CD8-positive, alpha-beta memory T cell (primary cell): ENCODE results near the gene IL1RAPL1. TPM values are rescaled to one million over a fixed set of nuclear protein-coding genes. Genes with fewer than 3 reads are reported as not detected.

Source experiments
- CTCF ChIA-PET: fragments of 350-600 bp; sonication (Branson Sonifier 250); formaldehyde crosslinking; loops from one replicate; lab custom pipeline; 2021; ENCODE audit warnings: antibody characterized with exemption; lab: Charles Lee
- POLR2A ChIA-PET: fragments of 350-600 bp; sonication (Branson Sonifier 250); formaldehyde crosslinking; loops from one replicate; lab custom pipeline; 2021; ENCODE audit warnings: antibody characterized with exemption; lab: Charles Lee
- DNase-seq, 5 donors: peaks; one replicate each; pipeline versions ENCODE4 v3.0.0 to v3.0.0-alpha.2; 2020 to 2022; ENCODE audit warnings: mixed read lengths in 1 of 5
- H3K27ac ChIP-seq: one replicate; pipeline ENCODE4 v1.7.0; 2013; ENCODE audit warnings: low read depth, mild to moderate bottlenecking, low read length, moderate library complexity
- H3K27me3 ChIP-seq: 2 replicates; pipeline ENCODE4 v1.7.0; 2013; ENCODE audit warnings: low read length, mild to moderate bottlenecking; ENCODE audit not compliant: insufficient read depth, poor library complexity, severe bottlenecking
- H3K36me3 ChIP-seq: 2 replicates; pipeline ENCODE4 v1.7.0; 2013; ENCODE audit warnings: mild to moderate bottlenecking, low read length, moderate library complexity; ENCODE audit not compliant: insufficient read depth
- H3K4me1 ChIP-seq: 2 replicates; pipeline ENCODE4 v1.7.0; 2013; ENCODE audit warnings: mild to moderate bottlenecking, low read length, moderate library complexity; ENCODE audit not compliant: insufficient read depth
- H3K4me3 ChIP-seq: 2 replicates; pipeline ENCODE4 v1.7.0; 2013; ENCODE audit warnings: mild to moderate bottlenecking, low read length
- H3K9me3 ChIP-seq: 2 replicates; pipeline ENCODE4 v1.7.0; 2013; ENCODE audit warnings: mild to moderate bottlenecking, low read length
- H3K27ac Mint-ChIP-seq, 8 donors: one replicate each; pipeline ENCODE4 v1.8.0; 2020 to 2021; ENCODE audit warnings: mixed read lengths in 8 of 8, mild to moderate bottlenecking in 6 of 8, inconsistent platforms in 3 of 8, moderate library complexity in 3 of 8
- H3K27me3 Mint-ChIP-seq, 2 donors: one replicate each; pipeline ENCODE4 v1.8.0; 2020 to 2021; ENCODE audit warnings: mixed read lengths in 2 of 2, mild to moderate bottlenecking in 1 of 2, moderate library complexity in 1 of 2
- H3K36me3 Mint-ChIP-seq, 3 donors: one replicate each; pipeline ENCODE4 v1.8.0; 2020 to 2021; ENCODE audit warnings: mixed read lengths in 3 of 3, inconsistent platforms in 1 of 3, mild to moderate bottlenecking in 1 of 3
- H3K4me1 Mint-ChIP-seq, 3 donors: one replicate each; pipeline ENCODE4 v1.8.0; 2020 to 2021; ENCODE audit warnings: mixed read lengths in 3 of 3, inconsistent platforms in 1 of 3, mild to moderate bottlenecking in 1 of 3
- H3K4me3 Mint-ChIP-seq, 7 donors: one replicate each; pipeline ENCODE4 v1.8.0; 2020 to 2021; ENCODE audit warnings: mixed read lengths in 7 of 7, mild to moderate bottlenecking in 6 of 7, moderate library complexity in 4 of 7, inconsistent platforms in 2 of 7
- H3K9me3 Mint-ChIP-seq, 5 donors: one replicate each; pipeline ENCODE4 v1.8.0; 2020 to 2022; ENCODE audit warnings: mixed read lengths in 5 of 5, mild to moderate bottlenecking in 3 of 5, moderate library complexity in 2 of 5, inconsistent platforms in 1 of 5
- polyA plus RNA-seq: library from polyadenylated mRNA; unstranded; fragments of 300-500 nt; fragmentation: Illumina TruSeq; gene quantifications from one replicate; pipeline ENCODE4 v1.2.3, GENCODE V29; 2021
- total RNA-seq, 2 experiments: library from RNA; stranded (reverse); gene quantifications; one replicate each; pipeline ENCODE4 v1.2.3, GENCODE V29; 2021

IL1RAPL1 gene
- total and polyA plus RNA-seq, 3 experiments from 2014 or later, result not detected

GRCh38 chrX:29640106-29640505 is 1052.9 kb downstream of the IL1RAPL1 start:
- POLR2A ChIA-PET, result no interaction called here
- Mint-ChIP-seq H3K27me3 (peaks cover 0 to 2% of the 10 kb centered on the region in 2 donors), H3K36me3 (no peaks in the 10 kb centered on the region), H3K4me3 (no peak overlapping the region), H3K9me3 (peaks cover 0 to 6% (median 3%) of the 10 kb centered on the region in 5 donors), H3K27ac (no peak overlapping the region), H3K4me1 (no peaks in the 10 kb centered on the region)
- no peaks in the 10 kb centered on the region for H3K36me3 ChIP-seq
- H3K27ac ChIP-seq, result no peak overlapping the region
- no peak overlapping the region for H3K4me3 ChIP-seq
- no peaks in the 10 kb centered on the region for H3K9me3 ChIP-seq
- no peak for DNase-seq
- no peaks in the 10 kb centered on the region for H3K27me3 ChIP-seq
- CTCF ChIA-PET, result no interaction called here
- H3K4me1 ChIP-seq, result no peaks in the 10 kb centered on the region

- Mint-ChIP-seq H3K27me3 (peaks cover 0 to 3% of the 10 kb centered on the region in 2 donors), H3K36me3 (no peaks in the 10 kb centered on the region), H3K27ac (no peak overlapping the region), H3K4me3 (no peak overlapping the region), H3K4me1 (no peaks in the 10 kb centered on the region), H3K9me3 (peaks cover 3 to 10% (median 4%) of the 10 kb centered on the region in 5 donors)
- Histone ChIP-seq H3K9me3 (no peaks in the 10 kb centered on the region), H3K4me3 (no peak overlapping the region), H3K4me1 (no peaks in the 10 kb centered on the region), H3K36me3 (no peaks in the 10 kb centered on the region), H3K27ac (no peak overlapping the region), H3K27me3 (no peaks in the 10 kb centered on the region)
- ChIA-PET POLR2A (no interaction called here), CTCF (no interaction called here)
- DNase-seq, result no peak
Observed at GRCh38 chrX:29641461-29641860, 1054.2 kb downstream of the IL1RAPL1 start.

- Histone ChIP-seq H3K27me3 (no peaks in the 10 kb centered on the region), H3K36me3 (no peaks in the 10 kb centered on the region), H3K4me1 (no peaks in the 10 kb centered on the region), H3K9me3 (no peaks in the 10 kb centered on the region), H3K27ac (no peak overlapping the region), H3K4me3 (no peak overlapping the region)
- H3K4me1 Mint-ChIP-seq, result no peaks in the 10 kb centered on the region
- CTCF ChIA-PET, result no interaction called here
- H3K4me3 Mint-ChIP-seq, result no peak overlapping the region
- peaks cover 0 to 3% of the 10 kb centered on the region in 2 donors for H3K27me3 Mint-ChIP-seq
- DNase-seq, result no peak
- no peak overlapping the region for H3K27ac Mint-ChIP-seq
- H3K9me3 Mint-ChIP-seq, result peaks cover 4 to 11% (median 8%) of the 10 kb centered on the region in 5 donors
- H3K36me3 Mint-ChIP-seq, result no peaks in the 10 kb centered on the region
- POLR2A ChIA-PET, result no interaction called here
Observed at GRCh38 chrX:29643181-29643580, 1055.9 kb downstream of the IL1RAPL1 start.

GRCh38 chrX:29648161-29648560 is 1060.9 kb downstream of the IL1RAPL1 start:
- Mint-ChIP-seq H3K9me3 (peaks cover 4 to 8% (median 6%) of the 10 kb centered on the region in 5 donors), H3K36me3 (peaks cover 0 to 1% (median 0%) of the 10 kb centered on the region in 3 donors), H3K27ac (no peak overlapping the region), H3K4me3 (no peak overlapping the region), H3K4me1 (no peaks in the 10 kb centered on the region), H3K27me3 (peaks cover 0 to 5% of the 10 kb centered on the region in 2 donors)
- no peak overlapping the region for H3K4me3 ChIP-seq
- ChIA-PET POLR2A (no interaction called here), CTCF (no interaction called here)
- no peak for DNase-seq
- H3K4me1 ChIP-seq, result no peaks in the 10 kb centered on the region
- H3K9me3 ChIP-seq, result no peaks in the 10 kb centered on the region
- H3K36me3 ChIP-seq, result no peaks in the 10 kb centered on the region
- H3K27me3 ChIP-seq, result no peaks in the 10 kb centered on the region
- no peak overlapping the region for H3K27ac ChIP-seq

- H3K36me3 Mint-ChIP-seq, result peaks cover 0 to 1% (median 0%) of the 10 kb centered on the region in 3 donors
- no peak for DNase-seq
- Histone ChIP-seq H3K27ac (no peak overlapping the region), H3K27me3 (no peaks in the 10 kb centered on the region), H3K36me3 (no peaks in the 10 kb centered on the region), H3K4me1 (no peaks in the 10 kb centered on the region), H3K4me3 (no peak overlapping the region), H3K9me3 (no peaks in the 10 kb centered on the region)
- peaks cover 0 to 5% (median 2%) of the 10 kb centered on the region in 5 donors for H3K9me3 Mint-ChIP-seq
- H3K4me3 Mint-ChIP-seq, result no peak overlapping the region
- peaks cover 0 to 2% of the 10 kb centered on the region in 2 donors for H3K27me3 Mint-ChIP-seq
- ChIA-PET POLR2A (no interaction called here), CTCF (no interaction called here)
- no peaks in the 10 kb centered on the region for H3K4me1 Mint-ChIP-seq
- no peak overlapping the region for H3K27ac Mint-ChIP-seq
Observed at GRCh38 chrX:29652484-29652883, 1065.2 kb downstream of the IL1RAPL1 start.

GRCh38 chrX:29653721-29654120 is 1066.5 kb downstream of the IL1RAPL1 start:
- CTCF ChIA-PET, result no interaction called here
- no peaks in the 10 kb centered on the region for H3K4me1 ChIP-seq
- POLR2A ChIA-PET, result no interaction called here
- Mint-ChIP-seq H3K27me3 (peaks cover 0 to 2% of the 10 kb centered on the region in 2 donors), H3K36me3 (no peaks in the 10 kb centered on the region), H3K9me3 (peaks cover 0 to 3% (median under 1%) of the 10 kb centered on the region in 5 donors), H3K4me3 (no peak overlapping the region), H3K27ac (no peak overlapping the region), H3K4me1 (no peaks in the 10 kb centered on the region)
- H3K27me3 ChIP-seq, result no peaks in the 10 kb centered on the region
- no peak overlapping the region for H3K4me3 ChIP-seq
- no peaks in the 10 kb centered on the region for H3K36me3 ChIP-seq
- H3K27ac ChIP-seq, result no peak overlapping the region
- H3K9me3 ChIP-seq, result no peaks in the 10 kb centered on the region
- no peak for DNase-seq

- Histone ChIP-seq H3K4me3 (no peak overlapping the region), H3K27me3 (no peaks in the 10 kb centered on the region), H3K36me3 (no peaks in the 10 kb centered on the region), H3K9me3 (no peaks in the 10 kb centered on the region), H3K27ac (no peak overlapping the region), H3K4me1 (no peaks in the 10 kb centered on the region)
- ChIA-PET POLR2A (no interaction called here), CTCF (no interaction called here)
- H3K4me3 Mint-ChIP-seq, result no peak overlapping the region
- H3K27me3 Mint-ChIP-seq, result no peaks in the 10 kb centered on the region
- H3K27ac Mint-ChIP-seq, result no peak overlapping the region
- H3K9me3 Mint-ChIP-seq, result peaks cover 0 to 6% (median 3%) of the 10 kb centered on the region in 5 donors
- no peaks in the 10 kb centered on the region for H3K4me1 Mint-ChIP-seq
- H3K36me3 Mint-ChIP-seq, result no peaks in the 10 kb centered on the region
- no peak for DNase-seq
Observed at GRCh38 chrX:29659911-29660310, 1072.7 kb downstream of the IL1RAPL1 start.

GRCh38 chrX:29661290-29661689 is 1074.0 kb downstream of the IL1RAPL1 start:
- Mint-ChIP-seq H3K9me3 (peaks cover 0 to 6% (median 3%) of the 10 kb centered on the region in 5 donors), H3K27ac (no peak overlapping the region)
- CTCF ChIA-PET, result no interaction called here

More at GRCh38 chrX:29661290-29661689, 1074.0 kb downstream of the IL1RAPL1 start:
- DNase-seq, result no peak
- Mint-ChIP-seq H3K36me3 (no peaks in the 10 kb centered on the region), H3K27me3 (peaks cover 0 to 2% of the 10 kb centered on the region in 2 donors), H3K4me3 (no peak overlapping the region), H3K4me1 (no peaks in the 10 kb centered on the region)
- no peaks in the 10 kb centered on the region for H3K27me3 ChIP-seq
- H3K4me1 ChIP-seq, result no peaks in the 10 kb centered on the region
- POLR2A ChIA-PET, result no interaction called here
- H3K36me3 ChIP-seq, result no peaks in the 10 kb centered on the region
- no peaks in the 10 kb centered on the region for H3K9me3 ChIP-seq
- H3K27ac ChIP-seq, result no peak overlapping the region
- no peak overlapping the region for H3K4me3 ChIP-seq
